HepG2 (cell line): ENCODE data around the gene SSC4D. TPM values are rescaled to one million over a fixed set of nuclear protein-coding genes. Genes with fewer than 3 reads are reported as not detected.
A peak's percentile ranks its signal among the peaks of the same experiment; 100 is the strongest.

ENCODE experiments used
- ARNTL ChIP-seq: sonication (generic); formaldehyde crosslinking; IDR thresholded peaks from 2 replicates; pipeline ENCODE4 v1.4.0; 2020; ENCODE audit warnings: mild to moderate bottlenecking, missing genetic modification reagents
- ATF1 ChIP-seq: IDR thresholded peaks from 2 replicates; pipeline ENCODE4 v1.6.1; 2016; ENCODE audit warnings: mild to moderate bottlenecking, control low read depth
- CSRNP1 ChIP-seq: sonication (generic); formaldehyde crosslinking; IDR thresholded peaks from 2 replicates; pipeline ENCODE4 v1.8.1; 2023; ENCODE audit warnings: mild to moderate bottlenecking, missing genetic modification reagents
- EED ChIP-seq: sonication (generic); formaldehyde crosslinking; IDR thresholded peaks from 2 replicates; pipeline ENCODE4 v1.5.0; 2020; ENCODE audit warnings: mild to moderate bottlenecking, missing genetic modification reagents
- FOXA3 ChIP-seq: IDR thresholded peaks from 2 replicates; pipeline ENCODE4 v1.6.1; 2016; ENCODE audit warnings: missing genetic modification reagents, missing compliant biosample characterization
- MLLT10 ChIP-seq: sonication (generic); formaldehyde crosslinking; IDR thresholded peaks from 2 replicates; pipeline ENCODE4 v1.4.0; 2020; ENCODE audit warnings: missing genetic modification reagents
- NFKB2 ChIP-seq: sonication (generic); formaldehyde crosslinking; IDR thresholded peaks from 2 replicates; pipeline ENCODE4 v1.4.0; 2020; ENCODE audit warnings: missing genetic modification reagents, borderline replicate concordance
- RXRA ChIP-seq: sonication (generic); formaldehyde crosslinking; IDR thresholded peaks from 2 replicates; pipeline ENCODE4 v1.5.1; 2020; ENCODE audit warnings: missing genetic modification reagents
- SIN3B ChIP-seq: fragments of 150-350 bp; IDR thresholded peaks from 2 replicates; pipeline ENCODE4 v1.6.1; 2014; ENCODE audit warnings: low read length
- TEAD3 ChIP-seq: optimal IDR thresholded peaks from 2 replicates; pipeline ENCODE3; 2016; ENCODE audit warnings: borderline replicate concordance
- ZKSCAN1 ChIP-seq: fragments of 150-350 bp; IDR thresholded peaks from 2 replicates; pipeline ENCODE4 v1.6.1; 2014; ENCODE audit warnings: low read length
- ZMYM2 ChIP-seq: sonication (generic); formaldehyde crosslinking; IDR thresholded peaks from 2 replicates; pipeline ENCODE4 v1.8.0; 2022; ENCODE audit warnings: mild to moderate bottlenecking, missing genetic modification reagents
- ZNF234 ChIP-seq: sonication (generic); formaldehyde crosslinking; conservative IDR thresholded peaks from 2 replicates; pipeline ENCODE4 v1.5.1; 2020; ENCODE audit warnings: mild to moderate bottlenecking, missing genetic modification reagents
- ZNF431 ChIP-seq: sonication (generic); formaldehyde crosslinking; IDR thresholded peaks from 2 replicates; pipeline ENCODE4 v1.9.0; 2022; ENCODE audit warnings: missing genetic modification reagents, low read depth, mild to moderate bottlenecking, borderline replicate concordance
- ZNF512 ChIP-seq: sonication (generic); formaldehyde crosslinking; IDR thresholded peaks from 2 replicates; pipeline ENCODE4 v1.4.0; 2020; ENCODE audit warnings: mild to moderate bottlenecking, missing genetic modification reagents
- ZNF644 ChIP-seq: IDR thresholded peaks from 2 replicates; pipeline ENCODE4 v1.6.1; 2016; ENCODE audit warnings: low read depth
- ZNF749 ChIP-seq: sonication (generic); formaldehyde crosslinking; IDR thresholded peaks from 2 replicates; pipeline ENCODE4 v1.8.0; 2022; ENCODE audit warnings: mild to moderate bottlenecking, missing genetic modification reagents, moderate library complexity, borderline replicate concordance
- ZNF883 ChIP-seq: sonication (generic); formaldehyde crosslinking; IDR thresholded peaks from 2 replicates; pipeline ENCODE4 v1.5.1; 2020; ENCODE audit warnings: mild to moderate bottlenecking, missing genetic modification reagents; ENCODE audit errors: not compliant biosample characterization
- ZSCAN30 ChIP-seq: sonication (generic); formaldehyde crosslinking; IDR thresholded peaks from 2 replicates; pipeline ENCODE4 v1.5.0; 2020; ENCODE audit warnings: mild to moderate bottlenecking, missing genetic modification reagents
- polyA plus RNA-seq, 8 experiments: library from polyadenylated mRNA; depleted of rRNA in 3 of 8; stranded (reverse) in 7 of 8; unstranded in 1 of 8; fragments of >200 nt; fragmentation: Illumina TruSeq in 4 of 8; extraction: Trizol in 4 of 8; gene quantifications; 2 replicates each; pipeline versions ENCODE4 v1.2.1 to v1.2.3, GENCODE V29; 2011 to 2016; ENCODE audit warnings: low read depth in 4 of 8, missing spikeins in 1 of 8, mixed read lengths in 1 of 8; ENCODE audit not compliant: insufficient read depth in 1 of 8
- total RNA-seq, 5 experiments: library from RNA; depleted of rRNA; stranded (reverse); fragments of >200 nt; fragmentation: Illumina TruSeq; extraction: Trizol; gene quantifications; 2 replicates each; pipeline ENCODE4 v1.2.3, GENCODE V29; 2016; ENCODE audit warnings: low read depth in 1 of 5
- TF ChIP-seq, protein P1 (sequence below): sonication (generic); formaldehyde crosslinking; IDR thresholded peaks from 2 replicates; pipeline ENCODE4 v1.9.0; 2021; ENCODE audit warnings: missing genetic modification reagents, borderline replicate concordance
- TF ChIP-seq, protein P2 (sequence below): sonication (generic); formaldehyde crosslinking; IDR thresholded peaks from 2 replicates; pipeline ENCODE4 v1.4.0; 2020; ENCODE audit warnings: missing genetic modification reagents

Gene SSC4D
- total and polyA plus RNA-seq, 2 of the 13 experiments (the other 11 are each of a cell fraction or from before 2014, with no cell fraction given), result 33.3 to 63.8 TPM

DNA sequence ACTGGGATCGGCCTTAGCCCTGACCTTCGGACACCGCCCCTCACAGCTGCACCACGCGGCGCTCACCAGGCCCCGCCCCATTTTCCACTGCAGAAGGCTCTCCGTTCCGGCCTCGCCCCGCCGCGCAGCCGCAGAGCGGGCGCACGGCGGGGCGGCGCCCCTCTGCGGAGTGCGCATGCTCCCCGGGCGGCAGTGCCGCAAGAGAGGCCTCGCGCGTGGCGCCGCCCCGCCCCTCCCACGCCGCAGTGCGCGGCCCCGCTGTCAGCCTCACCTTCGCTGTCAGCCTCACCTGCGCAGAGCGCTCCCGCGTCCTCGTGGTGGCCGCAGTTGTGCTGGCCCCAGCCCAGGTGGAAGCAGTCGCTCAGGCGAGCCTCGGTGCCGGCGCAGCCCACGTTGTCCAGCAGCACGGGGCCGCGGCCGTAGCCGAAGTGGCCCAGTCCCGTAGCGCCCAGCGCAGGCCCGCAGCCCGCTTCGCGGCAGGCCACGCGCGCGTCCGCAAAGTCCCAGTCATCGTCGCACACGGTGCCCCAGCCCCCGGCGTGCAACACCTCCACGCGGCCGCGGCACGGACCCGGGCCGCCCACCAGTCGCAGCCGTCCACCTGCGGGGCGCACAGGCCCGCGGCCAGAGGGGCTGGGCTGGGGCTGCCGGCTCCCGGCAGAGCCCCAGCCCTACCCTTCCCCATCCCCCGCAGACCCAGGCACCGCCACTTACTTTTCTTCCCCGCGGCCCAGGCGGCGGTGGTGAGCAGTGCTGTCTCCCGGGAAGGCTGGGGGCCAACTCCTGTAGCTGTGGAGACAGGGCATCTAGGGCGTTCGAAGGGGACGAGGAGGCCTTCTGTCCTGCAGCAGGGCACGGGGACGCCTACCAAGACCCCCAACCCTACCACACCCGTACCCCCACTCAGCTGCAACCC is 16.1 kb downstream of the SSC4D start (continued):
- TF ChIP-seq, protein P1, sequence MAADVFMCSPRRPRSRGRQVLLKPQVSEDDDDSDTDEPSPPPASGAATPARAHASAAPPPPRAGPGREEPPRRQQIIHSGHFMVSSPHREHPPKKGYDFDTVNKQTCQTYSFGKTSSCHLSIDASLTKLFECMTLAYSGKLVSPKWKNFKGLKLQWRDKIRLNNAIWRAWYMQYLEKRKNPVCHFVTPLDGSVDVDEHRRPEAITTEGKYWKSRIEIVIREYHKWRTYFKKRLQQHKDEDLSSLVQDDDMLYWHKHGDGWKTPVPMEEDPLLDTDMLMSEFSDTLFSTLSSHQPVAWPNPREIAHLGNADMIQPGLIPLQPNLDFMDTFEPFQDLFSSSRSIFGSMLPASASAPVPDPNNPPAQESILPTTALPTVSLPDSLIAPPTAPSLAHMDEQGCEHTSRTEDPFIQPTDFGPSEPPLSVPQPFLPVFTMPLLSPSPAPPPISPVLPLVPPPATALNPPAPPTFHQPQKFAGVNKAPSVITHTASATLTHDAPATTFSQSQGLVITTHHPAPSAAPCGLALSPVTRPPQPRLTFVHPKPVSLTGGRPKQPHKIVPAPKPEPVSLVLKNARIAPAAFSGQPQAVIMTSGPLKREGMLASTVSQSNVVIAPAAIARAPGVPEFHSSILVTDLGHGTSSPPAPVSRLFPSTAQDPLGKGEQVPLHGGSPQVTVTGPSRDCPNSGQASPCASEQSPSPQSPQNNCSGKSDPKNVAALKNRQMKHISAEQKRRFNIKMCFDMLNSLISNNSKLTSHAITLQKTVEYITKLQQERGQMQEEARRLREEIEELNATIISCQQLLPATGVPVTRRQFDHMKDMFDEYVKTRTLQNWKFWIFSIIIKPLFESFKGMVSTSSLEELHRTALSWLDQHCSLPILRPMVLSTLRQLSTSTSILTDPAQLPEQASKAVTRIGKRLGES, result no peak
- TF ChIP-seq ZNF883, result peak; percentile 80
- TF ChIP-seq NFKB2 (CRISPR knock-in tag), result peak; percentile 39; the same call in 1 of the 2 replicates
- TF ChIP-seq, protein P2, sequence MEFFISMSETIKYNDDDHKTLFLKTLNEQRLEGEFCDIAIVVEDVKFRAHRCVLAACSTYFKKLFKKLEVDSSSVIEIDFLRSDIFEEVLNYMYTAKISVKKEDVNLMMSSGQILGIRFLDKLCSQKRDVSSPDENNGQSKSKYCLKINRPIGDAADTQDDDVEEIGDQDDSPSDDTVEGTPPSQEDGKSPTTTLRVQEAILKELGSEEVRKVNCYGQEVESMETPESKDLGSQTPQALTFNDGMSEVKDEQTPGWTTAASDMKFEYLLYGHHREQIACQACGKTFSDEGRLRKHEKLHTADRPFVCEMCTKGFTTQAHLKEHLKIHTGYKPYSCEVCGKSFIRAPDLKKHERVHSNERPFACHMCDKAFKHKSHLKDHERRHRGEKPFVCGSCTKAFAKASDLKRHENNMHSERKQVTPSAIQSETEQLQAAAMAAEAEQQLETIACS (CRISPR knock-in tag), result peak; percentile 88
- TF ChIP-seq ZNF749 (CRISPR knock-in tag), result no peak
- no peak for TF ChIP-seq MLLT10
- no peak for TF ChIP-seq SIN3B
- TF ChIP-seq ZNF234, result 0 out of 2 replicates have a peak, but pooled peaks have one; percentile 64
- TF ChIP-seq RXRA (CRISPR knock-in tag), result peak; percentile 48; the same call in 1 of the 2 replicates
- TF ChIP-seq ATF1, result no peak
- no peak for TF ChIP-seq ZMYM2
- TF ChIP-seq ZNF431 (CRISPR knock-in tag), result no peak; the same call in 1 of the 2 replicates
- no peak for TF ChIP-seq ZNF512 (CRISPR knock-in tag)
- no peak for TF ChIP-seq ZKSCAN1
- TF ChIP-seq ARNTL (CRISPR knock-in tag), result no peak
- peak; percentile 13 for TF ChIP-seq TEAD3 (CRISPR knock-in tag)
- peak; percentile 71 for TF ChIP-seq ZSCAN30 (CRISPR knock-in tag)
- peak; percentile 21 for TF ChIP-seq FOXA3 (CRISPR knock-in tag)
- TF ChIP-seq EED (CRISPR knock-in tag), result no peak; the same call in 1 of the 2 replicates
- no peak for TF ChIP-seq ZNF644 (CRISPR knock-in tag)
- TF ChIP-seq CSRNP1 (CRISPR knock-in tag), result peak; percentile 35; the same call in 1 of the 2 replicates
